ENCODE results near the gene ASF1A.
A peak's percentile ranks its signal among the peaks of the same experiment; 100 is the strongest.

Gene ASF1A

DNA sequence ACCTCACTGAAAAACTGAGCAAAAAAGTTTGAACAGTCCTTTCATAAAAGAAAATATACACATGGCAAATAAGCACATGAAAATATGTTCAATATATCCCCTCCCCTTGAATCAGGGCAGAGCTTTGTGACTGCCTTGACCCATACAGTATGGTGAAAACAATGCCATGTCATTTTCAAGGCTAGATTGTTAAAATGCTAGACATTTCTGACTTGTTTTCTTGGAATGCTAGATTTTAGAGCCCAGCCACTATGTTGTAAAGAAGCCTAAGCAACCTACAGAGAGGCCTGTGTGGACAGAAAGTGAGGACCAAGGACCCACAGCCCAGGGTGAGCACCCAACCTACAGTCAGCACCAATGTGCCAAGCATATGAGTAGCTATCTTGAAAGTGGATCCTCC, 17.1 kb upstream of the ASF1A start:
- TF ChIP-seq, protein P1, sequence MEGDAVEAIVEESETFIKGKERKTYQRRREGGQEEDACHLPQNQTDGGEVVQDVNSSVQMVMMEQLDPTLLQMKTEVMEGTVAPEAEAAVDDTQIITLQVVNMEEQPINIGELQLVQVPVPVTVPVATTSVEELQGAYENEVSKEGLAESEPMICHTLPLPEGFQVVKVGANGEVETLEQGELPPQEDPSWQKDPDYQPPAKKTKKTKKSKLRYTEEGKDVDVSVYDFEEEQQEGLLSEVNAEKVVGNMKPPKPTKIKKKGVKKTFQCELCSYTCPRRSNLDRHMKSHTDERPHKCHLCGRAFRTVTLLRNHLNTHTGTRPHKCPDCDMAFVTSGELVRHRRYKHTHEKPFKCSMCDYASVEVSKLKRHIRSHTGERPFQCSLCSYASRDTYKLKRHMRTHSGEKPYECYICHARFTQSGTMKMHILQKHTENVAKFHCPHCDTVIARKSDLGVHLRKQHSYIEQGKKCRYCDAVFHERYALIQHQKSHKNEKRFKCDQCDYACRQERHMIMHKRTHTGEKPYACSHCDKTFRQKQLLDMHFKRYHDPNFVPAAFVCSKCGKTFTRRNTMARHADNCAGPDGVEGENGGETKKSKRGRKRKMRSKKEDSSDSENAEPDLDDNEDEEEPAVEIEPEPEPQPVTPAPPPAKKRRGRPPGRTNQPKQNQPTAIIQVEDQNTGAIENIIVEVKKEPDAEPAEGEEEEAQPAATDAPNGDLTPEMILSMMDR (IDR thresholded peaks at IDR 0.05): no peak
- Histone ChIP-seq H3K27me3 (ENCODE audit: control insufficient read depth, insufficient read depth, low read length) (no peaks in the 10 kb centered on the region), H3K4me3 (ENCODE audit: low read depth, low read length) (no peak overlapping the region), H3K9me3 (ENCODE audit: control insufficient read depth, low read length) (no peaks in the 10 kb centered on the region), H3K36me3 (ENCODE audit: control insufficient read depth, insufficient read depth, low read length) (no peaks in the 10 kb centered on the region), H3K4me1 (peaks cover 11% of the 10 kb centered on the region), H3K4me2 (ENCODE audit: low read length) (no peak overlapping the region), H3K27ac (no peak overlapping the region), H2AFZ (peak overlapping the region; percentile 8), H3K79me2 (peaks cover 44% of the 10 kb centered on the region), H3K9ac (no peak overlapping the region)

DNA sequence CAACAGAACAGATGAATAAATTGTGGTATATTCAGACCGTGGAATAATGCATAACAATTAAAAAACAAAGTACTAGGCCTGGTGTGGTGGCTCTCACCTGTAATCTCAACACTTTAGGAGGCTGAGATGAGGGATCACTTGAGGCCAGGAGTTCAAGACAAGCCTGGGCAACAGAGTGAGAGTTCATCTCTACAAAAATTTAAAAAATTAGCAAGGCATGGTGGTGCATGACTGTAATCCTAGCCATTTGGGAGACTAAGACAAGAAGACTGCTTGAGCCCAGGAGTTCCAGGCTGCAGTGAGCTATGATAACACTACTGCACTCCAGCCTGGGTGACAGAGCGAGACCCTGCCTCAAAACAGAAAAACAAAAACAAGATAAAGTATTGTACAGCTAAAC, 16.1 kb upstream of the ASF1A start:
- Histone ChIP-seq H3K27me3 (ENCODE audit: control insufficient read depth, insufficient read depth, low read length) (no peaks in the 10 kb centered on the region), H2AFZ (no peak overlapping the region), H3K79me2 (peaks cover 53% of the 10 kb centered on the region), H3K4me1 (peaks cover 11% of the 10 kb centered on the region), H3K9me3 (ENCODE audit: control insufficient read depth, low read length) (no peaks in the 10 kb centered on the region), H3K4me3 (ENCODE audit: low read depth, low read length) (no peak overlapping the region), H3K27ac (no peak overlapping the region), H3K36me3 (ENCODE audit: control insufficient read depth, insufficient read depth, low read length) (no peaks in the 10 kb centered on the region), H3K9ac (no peak overlapping the region), H3K4me2 (ENCODE audit: low read length) (no peak overlapping the region)
- TF ChIP-seq, protein P1 (IDR thresholded peaks at IDR 0.05): no peak

DNA sequence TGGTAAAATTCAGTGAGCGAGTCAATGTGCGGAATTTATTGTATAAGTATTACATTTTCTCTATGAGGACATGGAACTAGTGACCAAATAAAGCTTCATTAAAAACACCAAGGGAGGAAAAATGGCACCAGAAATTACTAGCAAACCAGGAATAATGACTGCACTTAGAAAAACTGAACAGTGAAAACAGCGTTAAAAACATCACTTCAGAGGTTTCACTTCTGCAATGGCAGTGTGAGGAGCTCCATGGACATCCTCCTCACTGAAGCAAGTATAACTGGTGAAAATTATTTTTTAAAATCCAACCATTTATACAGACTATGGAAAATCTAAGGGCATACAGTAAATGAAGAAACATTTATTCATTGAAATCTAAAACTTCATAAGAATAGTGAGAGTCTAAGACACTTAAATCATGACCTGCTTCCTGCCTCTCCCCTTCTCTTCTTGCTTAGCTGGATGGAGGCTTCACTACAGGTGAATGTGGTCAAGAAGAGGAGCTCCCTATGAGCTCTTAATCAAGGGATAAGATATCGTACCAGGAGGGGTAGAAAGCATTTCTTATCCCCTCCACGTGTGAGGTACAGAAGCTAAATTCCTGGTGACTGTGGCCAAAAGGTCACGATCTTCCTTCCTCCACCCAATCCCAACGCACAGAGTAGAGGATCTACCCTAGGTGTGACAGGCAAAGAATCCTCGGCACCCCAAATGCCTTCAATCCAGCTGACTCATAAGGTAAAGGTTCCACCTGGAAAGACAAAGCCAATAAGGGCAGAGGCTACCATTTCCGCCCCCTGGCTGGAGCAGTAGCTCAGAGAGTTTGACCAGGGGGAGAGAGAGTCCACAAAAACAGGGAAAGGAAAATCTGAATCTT, 12.3 kb upstream of the ASF1A start:
- TF ChIP-seq, protein P1 (IDR thresholded peaks at IDR 0.05): no peak
- Histone ChIP-seq H3K4me1 (peaks cover 17% of the 10 kb centered on the region), H3K4me2 (ENCODE audit: low read length) (no peak overlapping the region), H2AFZ (no peak overlapping the region), H3K36me3 (ENCODE audit: control insufficient read depth, insufficient read depth, low read length) (no peaks in the 10 kb centered on the region), H3K79me2 (peaks cover 56% of the 10 kb centered on the region), H3K27me3 (ENCODE audit: control insufficient read depth, insufficient read depth, low read length) (no peaks in the 10 kb centered on the region), H3K9me3 (ENCODE audit: control insufficient read depth, low read length) (no peaks in the 10 kb centered on the region), H3K4me3 (ENCODE audit: low read depth, low read length) (no peak overlapping the region), H3K9ac (no peak overlapping the region), H3K27ac (no peak overlapping the region)

DNA sequence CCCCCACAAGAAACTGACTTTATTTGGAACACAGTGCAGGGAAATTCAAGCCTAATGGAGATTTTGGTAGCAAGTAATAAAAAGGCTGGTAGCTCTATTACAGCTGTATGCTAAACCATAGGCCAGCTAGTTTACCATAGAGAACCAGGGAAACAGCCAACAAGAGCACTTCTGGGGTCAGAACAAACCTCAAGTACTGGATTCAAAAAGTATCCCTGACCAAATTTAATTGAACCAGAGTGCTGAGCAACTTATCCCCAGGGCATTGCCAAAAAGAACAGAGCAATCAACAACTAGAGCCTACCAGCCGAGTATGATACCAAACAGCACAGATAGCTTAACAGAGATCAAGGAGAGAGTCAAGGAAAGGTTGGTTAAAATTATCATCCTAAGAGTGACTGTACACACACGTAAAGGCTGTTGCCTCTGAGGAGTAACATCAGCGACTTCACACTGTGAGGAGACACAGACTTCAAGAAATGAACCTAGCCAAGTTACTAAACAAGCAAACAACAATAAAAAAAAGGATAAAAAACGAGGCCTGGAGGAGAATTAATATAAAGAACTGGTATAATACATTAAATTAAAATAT, 11.5 kb upstream of the ASF1A start:
- no peak overlapping the region for H3K4me2 ChIP-seq (ENCODE audit: low read length)
- no peaks in the 10 kb centered on the region for H3K27me3 ChIP-seq (ENCODE audit: control insufficient read depth, insufficient read depth, low read length)

More for the DNA sequence above, 11.5 kb upstream of the ASF1A start:
- H3K9ac ChIP-seq: no peak overlapping the region
- no peaks in the 10 kb centered on the region for H3K9me3 ChIP-seq (ENCODE audit: control insufficient read depth, low read length)
- H3K4me3 ChIP-seq (ENCODE audit: low read depth, low read length): no peak overlapping the region
- no peak overlapping the region for H3K27ac ChIP-seq
- no peak overlapping the region for H2AFZ ChIP-seq
- TF ChIP-seq, protein P1 (IDR thresholded peaks at IDR 0.05): no peak
- H3K36me3 ChIP-seq (ENCODE audit: control insufficient read depth, insufficient read depth, low read length): no peaks in the 10 kb centered on the region
- peaks cover 58% of the 10 kb centered on the region for H3K79me2 ChIP-seq
- peaks cover 10% of the 10 kb centered on the region for H3K4me1 ChIP-seq

Data from parathyroid adenoma (tissue), 2 donors.